A549 (cell line): ENCODE measurements around the gene C1QTNF9. TPM values are rescaled to one million over a fixed set of nuclear protein-coding genes. Genes with fewer than 3 reads are reported as not detected.

Experiments
- ATAC-seq, 2 experiments: fragments of 200-7000 bp in 1 of 2; fragments of >200 bp in 1 of 2; cut with Nextera tagmentation in 1 of 2; cut with Tn5 transposase in 1 of 2; 3 replicates each; pipeline versions ENCODE4 v1.8.0 to v1.9.1; 2018 to 2020; ENCODE audit warnings: mild to moderate bottlenecking in 1 of 2, moderate library complexity in 1 of 2
- CTCF ChIA-PET: fragments of 300-600 bp; sonication (Branson Sonifier 250); formaldehyde crosslinking; extraction: SDS; loops from one replicate; lab custom pipeline; 2021; ENCODE audit warnings: antibody characterized with exemption, inconsistent platforms; lab: Yijun Ruan, JAX
- POLR2A ChIA-PET: fragments of 350-600 bp; formaldehyde crosslinking; extraction: SDS; loops from one replicate; lab custom pipeline; 2021; ENCODE audit warnings: antibody characterized with exemption, inconsistent platforms; lab: Yijun Ruan, JAX
- DNase-seq, 2 experiments: peaks; one replicate each; pipeline versions ENCODE4 v3.0.0 to v3.0.0-alpha.2; 2011 to 2016; ENCODE audit warnings: low read depth in 1 of 2, low spot score in 1 of 2
- FAIRE-seq: peaks from 2 replicates; lab custom pipeline; 2011; peaks lifted over from hg19 to GRCh38; lab: Jason Lieb, UNC
- H3K27ac ChIP-seq, 2 experiments: fragments of >200 bp; sonication (Bioruptor Twin); formaldehyde crosslinking; 3 replicates each; pipeline ENCODE4 v1.5.1; 2016 to 2017
- H3K4me1 ChIP-seq: fragments of >200 bp; sonication (Bioruptor Twin); formaldehyde crosslinking; 3 replicates; pipeline ENCODE4 v1.6.1; 2016
- H3K4me2 ChIP-seq: fragments of >200 bp; sonication (Bioruptor Twin); formaldehyde crosslinking; 3 replicates; pipeline ENCODE4 v1.6.1; 2016
- H3K4me3 ChIP-seq: fragments of >200 bp; sonication (Bioruptor Twin); formaldehyde crosslinking; 3 replicates; pipeline ENCODE4 v1.5.1; 2016
- H3K9me3 ChIP-seq: fragments of >200 bp; sonication (Bioruptor Twin); formaldehyde crosslinking; 3 replicates; pipeline ENCODE4 v1.6.1; 2016
- CBX2 ChIP-seq: fragments of 200-600 bp; sonication (generic); IDR thresholded peaks from 2 replicates; pipeline ENCODE4 v1.6.1; 2016; ENCODE audit warnings: low read depth, mild to moderate bottlenecking, borderline replicate concordance
- CHD2 ChIP-seq: fragments of 150-350 bp; IDR thresholded peaks from 2 replicates; pipeline ENCODE4 v1.6.1; 2014; ENCODE audit warnings: low read length; ENCODE audit not compliant: partially characterized antibody
- CTCF ChIP-seq: fragments of >200 bp; sonication (Bioruptor Twin); formaldehyde crosslinking; IDR thresholded peaks from 3 replicates; pipeline ENCODE4 v1.5.1; 2016
- HEYL ChIP-seq: fragments of 250-450 bp; sonication (Bioruptor Pico); IDR thresholded peaks from 2 replicates; pipeline ENCODE4 v1.8.0; 2021; ENCODE audit warnings: mild to moderate bottlenecking, moderate library complexity
- HOXB13 ChIP-seq: fragments of 250-450 bp; sonication (Bioruptor Pico); IDR thresholded peaks from 2 replicates; pipeline ENCODE4 v1.5.0; 2020; ENCODE audit warnings: low read depth, mild to moderate bottlenecking, moderate library complexity
- JUN ChIP-seq, 2 experiments: fragments of >200 bp; sonication (Bioruptor Twin); formaldehyde crosslinking; IDR thresholded peaks; 2 replicates in 1 of 2; 3 replicates in 1 of 2; pipeline ENCODE4 v1.6.1; 2016 to 2017
- KDM1A ChIP-seq: fragments of 200-600 bp; sonication (generic); IDR thresholded peaks from 2 replicates; pipeline ENCODE4 v1.6.1; 2016; ENCODE audit warnings: low read depth, mild to moderate bottlenecking
- NR3C1 ChIP-seq: fragments of >200 bp; sonication (Bioruptor Twin); formaldehyde crosslinking; IDR thresholded peaks from 3 replicates; pipeline ENCODE4 v1.6.1; 2017
- POLR2AphosphoS2 ChIP-seq: conservative IDR thresholded peaks from 2 replicates; pipeline ENCODE4 v1.6.1; 2012; ENCODE audit warnings: low read length, improper control_type of control experiment, inconsistent platforms
- REST ChIP-seq: fragments of 200-600 bp; sonication (generic); IDR thresholded peaks from 2 replicates; pipeline ENCODE4 v1.6.1; 2016; ENCODE audit warnings: antibody characterized with exemption, mild to moderate bottlenecking, moderate library complexity
- RFX5 ChIP-seq: fragments of 450-650 bp; IDR thresholded peaks from 2 replicates; pipeline ENCODE4 v1.7.1; 2014; ENCODE audit warnings: antibody characterized with exemption, mild to moderate bottlenecking, moderate library complexity
- SMC3 ChIP-seq: fragments of >200 bp; sonication (Bioruptor Twin); formaldehyde crosslinking; IDR thresholded peaks from 3 replicates; pipeline ENCODE4 v1.6.1; 2018; ENCODE audit warnings: inconsistent platforms
- TFCP2L1 ChIP-seq: fragments of 250-450 bp; sonication (Bioruptor Pico); IDR thresholded peaks from 2 replicates; pipeline ENCODE4 v1.5.0; 2021; ENCODE audit warnings: mild to moderate bottlenecking
- TP53 ChIP-seq: fragments of 250-450 bp; sonication (Bioruptor Pico); IDR thresholded peaks from 2 replicates; pipeline ENCODE4 v1.5.0; 2021; ENCODE audit warnings: mild to moderate bottlenecking, moderate library complexity
- USF2 ChIP-seq: fragments of 450-650 bp; IDR thresholded peaks from 2 replicates; pipeline ENCODE4 v1.6.1; 2014; ENCODE audit warnings: antibody characterized with exemption
- ZSCAN20 ChIP-seq: fragments of 250-450 bp; sonication (Bioruptor Pico); IDR thresholded peaks from 2 replicates; pipeline ENCODE4 v1.8.0; 2022; ENCODE audit warnings: mild to moderate bottlenecking, moderate library complexity
- WGBS: methylation state at CpG from one replicate; pipeline ENCODE4 v1.1.6; 2017; ENCODE audit errors: missing lambda C conversion rate; 5-methylcytosine and 5-hydroxymethylcytosine counted together
- polyA plus RNA-seq, 4 experiments: library from polyadenylated mRNA; depleted of rRNA in 3 of 4; stranded (reverse); fragments of >200 nt; fragmentation: RNase III in 1 of 4; extraction: RNeasy Plus Mini Kit Qiagen cat#74134 plus additional on column Dnase treatment in 1 of 4; gene quantifications; 2 replicates in 3 of 4; 3 replicates in 1 of 4; pipeline ENCODE4 v1.2.3, GENCODE V29; 2011 to 2017
- TF ChIP-seq, protein P1 (sequence below): fragments of 150-350 bp; IDR thresholded peaks from 2 replicates; pipeline ENCODE4 v1.6.1; 2014; ENCODE audit warnings: low read depth, mild to moderate bottlenecking, low read length

Gene C1QTNF9
- polyA plus RNA-seq, 2 of the 4 experiments (the other 2 are of a cell fraction): not detected

GRCh38 chr13:24360106-24360505 lies 50.7 kb downstream of the C1QTNF9 start (continued):
- no peak for TF ChIP-seq SMC3
- TF ChIP-seq KDM1A: no peak

- Histone ChIP-seq H3K4me2 (no peak overlapping the region), H3K27ac (no peak overlapping the region)
- FAIRE-seq: no peak
- TF ChIP-seq HOXB13 (CRISPR knock-in tag) (no peak), REST (no peak), ZSCAN20 (CRISPR knock-in tag) (no peak), TP53 (CRISPR knock-in tag) (no peak), USF2 (no peak), RFX5 (no peak), NR3C1 (no peak), HEYL (no peak), CHD2 (no peak), CBX2 (no peak)
- TF ChIP-seq, protein P1, sequence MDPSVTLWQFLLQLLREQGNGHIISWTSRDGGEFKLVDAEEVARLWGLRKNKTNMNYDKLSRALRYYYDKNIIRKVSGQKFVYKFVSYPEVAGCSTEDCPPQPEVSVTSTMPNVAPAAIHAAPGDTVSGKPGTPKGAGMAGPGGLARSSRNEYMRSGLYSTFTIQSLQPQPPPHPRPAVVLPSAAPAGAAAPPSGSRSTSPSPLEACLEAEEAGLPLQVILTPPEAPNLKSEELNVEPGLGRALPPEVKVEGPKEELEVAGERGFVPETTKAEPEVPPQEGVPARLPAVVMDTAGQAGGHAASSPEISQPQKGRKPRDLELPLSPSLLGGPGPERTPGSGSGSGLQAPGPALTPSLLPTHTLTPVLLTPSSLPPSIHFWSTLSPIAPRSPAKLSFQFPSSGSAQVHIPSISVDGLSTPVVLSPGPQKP: no peak
- TF ChIP-seq, all 56 proteins: peak for 0
- no peak for ATAC-seq
- CTCF ChIA-PET: no interaction called here
- no peak overlapping the region for H3K4me3 ChIP-seq
- POLR2A ChIA-PET: no interaction called here
- DNase-seq: no peak
- no peaks in the 10 kb centered on the region for H3K4me1 ChIP-seq
- 40% methylated on average over 1 of the region's 2 CpGs for WGBS
- H3K9me3 ChIP-seq: no peaks in the 10 kb centered on the region
Measured at GRCh38 chr13:24361113-24361512, 51.7 kb downstream of the C1QTNF9 start.

DNA sequence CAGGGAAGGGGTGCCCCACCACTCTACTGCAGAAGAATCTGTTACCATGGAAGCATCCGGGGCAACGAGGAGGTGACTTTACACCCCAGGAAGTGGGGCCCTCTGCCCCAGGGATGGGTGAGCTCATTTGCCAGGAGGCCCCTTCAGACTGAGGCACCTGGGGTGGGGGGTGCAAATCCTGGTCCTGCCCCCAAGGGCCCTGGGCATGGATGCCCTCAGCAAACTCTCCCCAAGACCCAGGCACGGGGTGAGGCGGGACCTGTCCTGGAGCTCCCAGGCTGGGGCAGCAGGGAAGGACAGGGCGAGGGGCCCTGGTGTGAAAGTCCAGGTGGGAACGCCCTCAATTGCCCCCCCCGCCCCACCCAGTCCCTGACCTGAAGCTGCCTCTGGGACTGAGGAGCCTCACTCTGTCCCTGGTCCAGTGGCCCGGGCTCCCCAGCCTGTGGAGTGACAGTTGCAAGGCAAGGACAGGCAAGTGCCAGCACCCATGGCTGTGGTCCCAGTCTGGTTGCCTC lies 52.5 kb downstream of the C1QTNF9 start:
- WGBS: 100% methylated on average over 2 of the region's 8 CpGs
- DNase-seq (no peak), FAIRE-seq (no peak), ATAC-seq (no peak)
- ChIA-PET CTCF (no interaction called here), POLR2A (no interaction called here)
- Histone ChIP-seq H3K27ac (no peak overlapping the region), H3K4me1 (no peaks in the 10 kb centered on the region), H3K4me2 (no peak overlapping the region), H3K4me3 (no peak overlapping the region), H3K9me3 (no peaks in the 10 kb centered on the region)
- TF ChIP-seq JUN (IDR thresholded peaks at IDR 0.05) (no peak), POLR2AphosphoS2 (no peak), TFCP2L1 (CRISPR knock-in tag) (no peak), NR3C1 (no peak), CTCF (no peak)
- TF ChIP-seq, protein P1: no peak
